Small intestine (tissue), 7 donors: ENCODE results near the gene PCDHB13. TPM values are rescaled to one million over a fixed set of nuclear protein-coding genes. Genes with fewer than 3 reads are reported as not detected.
"Not testable (repeated sequence)": the region's sequence is repeated elsewhere in the genome, so short reads cannot be mapped to it uniquely, and the experiment has no call there.

Source experiments
- DNase-seq, 2 donors: peaks; one replicate each; pipeline versions ENCODE4 v3.0.0 to v3.0.0-alpha.2; 2013
- FAIRE-seq: peaks from 2 replicates; lab custom pipeline; 2012; peaks lifted over from hg19 to GRCh38; lab: Jason Lieb, UNC
- H3K27ac ChIP-seq, 3 donors: one replicate each; pipeline ENCODE4 v1.5.1; 2013; ENCODE audit warnings: low read length in 2 of 3, mild to moderate bottlenecking in 2 of 3, control low read depth in 1 of 3, inconsistent platforms in 1 of 3, low read depth in 1 of 3, moderate library complexity in 1 of 3
- H3K27me3 ChIP-seq, 3 donors: one replicate each; pipeline ENCODE4 v1.6.1; 2013; ENCODE audit warnings: low read length in 3 of 3, inconsistent platforms in 1 of 3; ENCODE audit not compliant: control insufficient read depth in 3 of 3, insufficient read depth in 3 of 3
- H3K36me3 ChIP-seq, 3 donors: one replicate each; pipeline ENCODE4 v1.6.1; 2013; ENCODE audit warnings: low read length in 3 of 3, inconsistent platforms in 1 of 3, low read depth in 1 of 3, mild to moderate bottlenecking in 1 of 3, moderate library complexity in 1 of 3; ENCODE audit not compliant: control insufficient read depth in 3 of 3, insufficient read depth in 2 of 3
- H3K4me1 ChIP-seq, 3 donors: one replicate each; pipeline ENCODE4 v1.6.1; 2013; ENCODE audit warnings: low read length in 2 of 3, inconsistent platforms in 1 of 3, low read depth in 1 of 3, mild to moderate bottlenecking in 1 of 3, moderate library complexity in 1 of 3; ENCODE audit not compliant: control insufficient read depth in 3 of 3, insufficient read depth in 2 of 3
- H3K4me3 ChIP-seq, 3 donors: one replicate each; pipeline ENCODE4 v1.5.1; 2013; ENCODE audit warnings: low read length in 3 of 3, control low read depth in 1 of 3, inconsistent platforms in 1 of 3, low read depth in 1 of 3, mild to moderate bottlenecking in 1 of 3, moderate library complexity in 1 of 3
- H3K9me3 ChIP-seq, 2 donors: one replicate each; pipeline ENCODE4 v1.6.1; 2013; ENCODE audit warnings: low read depth in 1 of 2, low read length in 1 of 2; ENCODE audit not compliant: control insufficient read depth in 2 of 2, insufficient read depth in 1 of 2
- WGBS, 3 donors: extraction: QIAGEN DNeasy Blood & Tissue Kit; methylation state at CpG; one replicate each; pipeline ENCODE4 v1.1.7; 2013; 5-methylcytosine and 5-hydroxymethylcytosine counted together
- polyA plus RNA-seq, 4 donors: library from polyadenylated mRNA; stranded (reverse) in 3 of 4; unstranded in 1 of 4; fragments of 200-250 nt in 3 of 4; fragments of 120-200 nt in 1 of 4; gene quantifications; one replicate each; pipeline versions ENCODE4 v1.2.1 to v1.2.3, GENCODE V29; 2013
- donor health status: healthy with polysubstance abuse.
- donor health status: control.
- donor health status: control.
- donor health status: Bipolar disorder and iron deficiency.
- donor health status: healthy.

PCDHB13 gene
- polyA plus RNA-seq, 4 donors = 0.49 to 0.71 TPM; not detected in 2

DNA sequence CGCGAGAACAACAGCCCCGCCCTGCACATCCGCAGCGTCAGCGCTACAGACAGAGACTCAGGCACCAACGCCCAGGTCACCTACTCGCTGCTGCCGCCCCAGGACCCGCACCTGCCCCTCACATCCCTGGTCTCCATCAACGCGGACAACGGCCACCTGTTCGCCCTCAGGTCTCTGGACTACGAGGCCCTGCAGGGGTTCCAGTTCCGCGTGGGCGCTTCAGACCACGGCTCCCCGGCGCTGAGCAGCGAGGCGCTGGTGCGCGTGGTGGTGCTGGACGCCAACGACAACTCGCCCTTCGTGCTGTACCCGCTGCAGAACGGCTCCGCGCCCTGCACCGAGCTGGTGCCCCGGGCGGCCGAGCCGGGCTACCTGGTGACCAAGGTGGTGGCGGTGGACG is 1.8 kb downstream of the PCDHB13 start:
- 43 to 60% (median 59%) methylated on average over 25 to 37 of the region's 40 CpGs for WGBS, 3 donors
- not testable (repeated sequence) for H3K27me3 ChIP-seq, H3K4me1 ChIP-seq, H3K27ac ChIP-seq, H3K4me3 ChIP-seq, DNase-seq, H3K36me3 ChIP-seq, FAIRE-seq
- H3K9me3 ChIP-seq = peaks cover 1 to 22% of the 10 kb centered on the region in 2 donors

DNA sequence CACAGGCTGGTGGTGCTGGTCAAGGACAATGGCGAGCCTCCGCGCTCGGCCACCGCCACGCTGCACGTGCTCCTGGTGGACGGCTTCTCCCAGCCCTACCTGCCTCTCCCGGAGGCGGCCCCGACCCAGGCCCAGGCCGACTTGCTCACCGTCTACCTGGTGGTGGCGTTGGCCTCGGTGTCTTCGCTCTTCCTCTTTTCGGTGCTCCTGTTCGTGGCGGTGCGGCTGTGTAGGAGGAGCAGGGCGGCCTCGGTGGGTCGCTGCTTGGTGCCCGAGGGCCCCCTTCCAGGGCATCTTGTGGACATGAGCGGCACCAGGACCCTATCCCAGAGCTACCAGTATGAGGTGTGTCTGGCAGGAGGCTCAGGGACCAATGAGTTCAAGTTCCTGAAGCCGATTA is 2.3 kb downstream of the PCDHB13 start:
- peaks cover 1 to 20% of the 10 kb centered on the region in 2 donors for H3K9me3 ChIP-seq
- not testable (repeated sequence) for DNase-seq, FAIRE-seq, H3K4me1 ChIP-seq, H3K4me3 ChIP-seq, H3K36me3 ChIP-seq, H3K27ac ChIP-seq, H3K27me3 ChIP-seq
- 41 to 65% (median 48%) methylated on average over 5 to 20 of the region's 26 CpGs for WGBS, 3 donors

DNA sequence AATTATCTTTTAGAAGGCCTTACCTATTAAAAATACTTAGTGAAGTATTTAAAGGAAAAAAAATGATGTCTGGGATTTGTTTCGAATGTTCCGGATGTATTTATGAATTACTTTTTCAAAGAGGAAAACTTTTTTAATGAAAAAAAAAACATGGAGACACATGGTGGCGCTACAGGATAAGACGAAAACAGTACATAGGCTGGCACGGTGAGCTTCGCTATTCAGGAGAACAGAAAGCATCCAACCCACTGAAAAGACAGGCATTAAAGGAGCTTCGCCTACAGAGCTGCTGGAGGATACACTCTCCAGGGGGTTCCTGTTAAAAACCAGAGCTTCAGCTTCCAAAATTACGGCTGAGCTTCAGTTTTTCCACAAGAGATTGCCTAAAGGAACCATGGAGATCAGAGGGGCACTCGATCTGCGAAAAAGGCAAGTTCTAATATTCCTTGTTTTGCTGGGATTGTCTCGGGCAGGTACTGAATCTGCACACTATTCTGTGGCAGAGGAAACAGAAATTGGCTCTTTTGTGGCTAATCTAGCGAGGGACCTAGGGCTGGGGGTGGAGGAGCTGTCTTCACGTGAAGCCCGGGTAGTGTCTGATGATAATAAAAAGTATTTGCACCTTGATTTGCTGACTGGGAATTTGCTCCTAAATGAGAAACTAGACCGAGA is 9.5 kb downstream of the PCDHB13 start, which contains the start of gene PCDHB14:
Gene PCDHB14 (plus strand): TSS at position 232 of the 672 bp plus-strand sequence. CDS start 163 bp downstream, at position 395.
- FAIRE-seq = no peak

DNA sequence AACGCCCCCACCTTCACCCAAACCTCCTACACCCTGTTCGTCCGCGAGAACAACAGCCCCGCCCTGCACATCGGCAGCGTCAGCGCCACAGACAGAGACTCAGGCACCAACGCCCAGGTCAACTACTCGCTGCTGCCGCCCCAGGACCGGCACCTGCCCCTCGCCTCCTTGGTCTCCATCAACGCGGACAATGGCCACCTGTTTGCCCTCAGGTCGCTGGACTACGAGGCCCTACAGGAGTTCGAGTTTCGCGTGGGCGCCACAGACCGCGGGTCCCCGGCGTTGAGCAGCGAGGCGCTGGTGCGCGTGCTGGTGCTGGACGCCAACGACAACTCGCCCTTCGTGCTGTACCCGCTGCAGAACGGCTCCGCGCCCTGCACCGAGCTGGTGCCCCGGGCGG is 11.1 kb downstream of the PCDHB13 start:
- not testable (repeated sequence) for FAIRE-seq, H3K4me3 ChIP-seq
- WGBS, 3 donors = 31 to 56% (median 45%) methylated on average over 26 to 35 of the region's 40 CpGs

More for the DNA sequence above, 9.5 kb downstream of the PCDHB13 start, which contains the start of gene PCDHB14:
- Histone ChIP-seq H3K27ac (no peak within 1 kb of the TSS), H3K36me3 (no peaks in the 10 kb centered on the region), H3K27me3 (no peaks in the 10 kb centered on the region), H3K9me3 (peaks cover 0 to 30% of the 10 kb centered on the region in 2 donors), H3K4me3 (peak within 1 kb of the TSS in 1 of 3 donors; percentile 15), H3K4me1 (no peaks in the 10 kb centered on the region)
- DNase-seq = peak in 1 of 2 donors; percentile 4
- WGBS, 3 donors = 25 to 34% (median 28%) methylated on average over 15 of the region's 15 CpGs

DNA sequence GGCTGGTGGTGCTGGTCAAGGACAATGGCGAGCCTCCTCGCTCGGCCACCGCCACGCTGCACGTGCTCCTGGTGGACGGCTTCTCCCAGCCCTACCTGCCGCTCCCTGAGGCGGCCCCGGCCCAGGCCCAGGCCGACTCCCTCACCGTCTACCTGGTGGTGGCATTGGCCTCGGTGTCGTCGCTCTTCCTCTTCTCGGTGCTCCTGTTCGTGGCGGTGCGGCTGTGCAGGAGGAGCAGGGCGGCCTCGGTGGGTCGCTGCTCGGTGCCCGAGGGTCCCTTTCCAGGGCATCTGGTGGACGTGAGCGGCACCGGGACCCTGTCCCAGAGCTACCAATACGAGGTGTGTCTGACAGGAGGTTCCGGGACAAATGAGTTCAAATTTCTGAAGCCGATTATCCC is 11.7 kb downstream of the PCDHB13 start:
- not testable (repeated sequence) for H3K4me1 ChIP-seq, H3K4me3 ChIP-seq, FAIRE-seq, H3K27me3 ChIP-seq, H3K27ac ChIP-seq, DNase-seq, H3K36me3 ChIP-seq
- WGBS, 3 donors = 36 to 43% (median 40%) methylated on average over 12 to 27 of the region's 30 CpGs
- peaks cover 0 to 23% of the 10 kb centered on the region in 2 donors for H3K9me3 ChIP-seq

More for the DNA sequence above, 11.1 kb downstream of the PCDHB13 start:
- not testable (repeated sequence) for H3K27ac ChIP-seq, H3K27me3 ChIP-seq, H3K36me3 ChIP-seq, H3K4me1 ChIP-seq, DNase-seq
- H3K9me3 ChIP-seq = peaks cover 0 to 23% of the 10 kb centered on the region in 2 donors

DNA sequence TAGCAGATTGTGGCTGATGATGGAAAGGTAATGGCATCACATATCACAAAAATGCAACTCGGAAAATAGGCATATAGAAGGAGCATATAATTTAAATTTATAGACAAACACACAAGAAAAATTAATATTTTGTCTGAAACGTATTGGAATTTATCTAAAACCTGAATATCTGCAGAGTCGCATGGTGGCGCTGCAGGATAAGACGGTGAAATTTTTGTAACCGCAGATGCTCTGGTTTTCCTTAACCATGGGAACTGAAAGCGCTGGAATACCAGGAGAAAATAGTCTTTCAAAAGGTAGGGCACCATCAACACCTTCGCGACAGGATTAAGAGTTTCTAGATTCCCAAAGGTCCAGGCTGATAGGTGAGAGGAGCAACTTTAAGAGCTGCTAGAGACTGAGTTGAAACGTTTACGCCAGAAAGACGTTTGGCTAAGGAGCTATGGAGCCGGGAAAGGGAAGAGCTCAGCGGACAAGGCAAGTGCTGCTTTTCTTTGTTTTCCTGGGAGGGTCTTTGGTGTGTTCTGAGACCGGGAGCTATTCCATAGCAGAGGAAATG is 20.5 kb downstream of the PCDHB13 start:
- H3K9me3 ChIP-seq = peaks cover 0 to 33% of the 10 kb centered on the region in 2 donors

DNA sequence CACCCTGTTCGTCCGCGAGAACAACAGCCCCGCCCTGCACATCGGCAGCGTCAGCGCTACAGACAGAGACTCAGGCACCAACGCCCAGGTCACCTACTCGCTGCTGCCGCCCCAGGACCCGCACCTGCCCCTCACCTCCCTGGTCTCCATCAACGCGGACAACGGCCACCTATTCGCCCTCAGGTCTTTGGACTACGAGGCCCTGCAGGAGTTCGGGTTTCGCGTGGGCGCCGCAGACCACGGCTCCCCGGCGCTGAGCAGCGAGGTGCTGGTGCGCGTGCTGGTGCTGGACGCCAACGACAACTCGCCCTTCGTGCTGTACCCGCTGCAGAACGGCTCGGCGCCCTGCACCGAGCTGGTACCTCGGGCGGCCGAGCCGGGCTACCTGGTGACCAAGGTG is 22.2 kb downstream of the PCDHB13 start:
- not testable (repeated sequence) for H3K36me3 ChIP-seq, H3K4me3 ChIP-seq, H3K27me3 ChIP-seq, DNase-seq, FAIRE-seq, H3K4me1 ChIP-seq, H3K27ac ChIP-seq
- peaks cover 2 to 43% of the 10 kb centered on the region in 2 donors for H3K9me3 ChIP-seq
- 33 to 59% (median 52%) methylated on average over 39 to 40 of the region's 40 CpGs for WGBS, 3 donors

More for the DNA sequence above, 20.5 kb downstream of the PCDHB13 start:
- DNase-seq = peak in 1 of 2 donors; percentile 2
- Histone ChIP-seq H3K36me3 (no peaks in the 10 kb centered on the region), H3K4me3 (no peak overlapping the region), H3K4me1 (no peaks in the 10 kb centered on the region), H3K27ac (no peak overlapping the region), H3K27me3 (no peaks in the 10 kb centered on the region)
- 11 to 24% (median 21%) methylated on average over 15 of the region's 15 CpGs for WGBS, 3 donors
- no peak for FAIRE-seq

DNA sequence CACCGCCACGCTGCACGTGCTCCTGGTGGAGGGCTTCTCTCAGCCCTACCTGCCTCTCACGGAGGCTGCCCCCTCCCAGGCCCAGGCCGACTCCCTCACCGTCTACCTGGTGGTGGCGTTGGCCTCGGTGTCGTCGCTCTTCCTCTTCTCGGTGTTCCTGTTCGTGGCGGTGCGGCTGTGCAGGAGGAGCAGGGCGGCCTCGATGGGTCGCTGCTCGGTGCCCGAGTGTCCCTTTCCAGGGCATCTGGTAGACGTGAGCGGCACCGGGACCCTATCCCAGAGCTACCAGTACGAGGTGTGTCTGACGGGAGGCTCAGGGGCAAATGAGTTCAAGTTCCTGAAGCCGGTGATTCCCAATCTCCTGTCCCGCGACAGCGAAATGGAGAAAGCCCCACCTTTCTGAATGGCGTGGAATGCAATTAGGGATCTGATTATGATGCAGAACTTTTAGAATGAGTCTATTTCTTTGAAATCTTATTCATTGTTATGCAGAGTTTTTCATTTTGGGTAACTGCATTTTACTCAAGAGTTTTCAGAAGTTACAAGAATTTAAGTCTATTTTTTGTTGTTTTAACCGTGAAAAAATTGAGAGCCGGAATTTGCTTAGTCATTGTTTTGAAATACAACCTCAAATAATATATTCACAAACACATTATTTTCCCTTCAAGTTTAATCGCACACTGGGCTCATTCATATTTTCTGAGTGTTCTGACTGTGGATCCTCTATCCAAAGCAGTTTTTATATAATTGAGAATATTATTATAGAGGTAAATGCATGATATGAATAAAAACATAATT is 23.0 kb downstream of the PCDHB13 start:
- no peak overlapping the region for H3K27ac ChIP-seq
- DNase-seq (no peak), FAIRE-seq (no peak)
- no peaks in the 10 kb centered on the region for H3K36me3 ChIP-seq
- H3K4me3 ChIP-seq = no peak overlapping the region
- WGBS, 3 donors = 24 to 49% (median 43%) methylated on average over 19 to 32 of the region's 32 CpGs
- H3K4me1 ChIP-seq = no peaks in the 10 kb centered on the region
- no peaks in the 10 kb centered on the region for H3K27me3 ChIP-seq
- peaks cover 2 to 47% of the 10 kb centered on the region in 2 donors for H3K9me3 ChIP-seq
